Mesothelial cell of epicardium (in vitro differentiated cells): ENCODE data around the gene ADAM12. TPM values are rescaled to one million over a fixed set of nuclear protein-coding genes. Genes with fewer than 3 reads are reported as not detected.

Experiments
- DNase-seq, 2 experiments: peaks; one replicate each; pipeline ENCODE4 v3.0.0; 2021; ENCODE audit warnings: low spot score in 2 of 2; ENCODE audit not compliant: unreplicated experiment in 2 of 2
- H3K27ac Mint-ChIP-seq: 2 replicates; pipeline ENCODE4 v1.8.0; 2021; ENCODE audit warnings: mixed read lengths
- H3K27me3 Mint-ChIP-seq: 2 replicates; pipeline ENCODE4 v1.8.0; 2021; ENCODE audit warnings: low read depth, mixed read lengths
- H3K36me3 Mint-ChIP-seq: 2 replicates; pipeline ENCODE4 v1.8.0; 2021; ENCODE audit warnings: mixed read lengths
- H3K4me1 Mint-ChIP-seq: 2 replicates; pipeline ENCODE4 v1.8.0; 2021; ENCODE audit warnings: mixed read lengths
- H3K4me3 Mint-ChIP-seq: 2 replicates; pipeline ENCODE4 v1.8.0; 2021; ENCODE audit warnings: mild to moderate bottlenecking, moderate library complexity, mixed read lengths
- H3K9me3 Mint-ChIP-seq: 2 replicates; pipeline ENCODE4 v1.8.0; 2021; ENCODE audit warnings: mixed read lengths
- CTCF ChIP-seq: fragments of 200-600 bp; sonication (generic); IDR thresholded peaks from one replicate; pipeline ENCODE4 v1.5.0; 2021; ENCODE audit warnings: antibody characterized with exemption; ENCODE audit not compliant: unreplicated experiment
- total RNA-seq: library from RNA; stranded (reverse); gene quantifications from 3 replicates; pipeline ENCODE4 v1.2.1, GENCODE V29; 2021

ADAM12 gene
- total RNA-seq, 1 donor from 2014 or later, result 13.3 TPM

GRCh38 chr10:126263006-126263676 lies 125.1 kb downstream of the ADAM12 start:
- Mint-ChIP-seq H3K27me3 (no peaks in the 10 kb centered on the region), H3K4me1 (peaks cover 4% of the 10 kb centered on the region), H3K4me3 (no peak overlapping the region), H3K9me3 (peaks cover 18% of the 10 kb centered on the region), H3K36me3 (peaks cover 4% of the 10 kb centered on the region), H3K27ac (no peak overlapping the region)
- TF ChIP-seq CTCF, result no peak
- no peak for DNase-seq

DNA sequence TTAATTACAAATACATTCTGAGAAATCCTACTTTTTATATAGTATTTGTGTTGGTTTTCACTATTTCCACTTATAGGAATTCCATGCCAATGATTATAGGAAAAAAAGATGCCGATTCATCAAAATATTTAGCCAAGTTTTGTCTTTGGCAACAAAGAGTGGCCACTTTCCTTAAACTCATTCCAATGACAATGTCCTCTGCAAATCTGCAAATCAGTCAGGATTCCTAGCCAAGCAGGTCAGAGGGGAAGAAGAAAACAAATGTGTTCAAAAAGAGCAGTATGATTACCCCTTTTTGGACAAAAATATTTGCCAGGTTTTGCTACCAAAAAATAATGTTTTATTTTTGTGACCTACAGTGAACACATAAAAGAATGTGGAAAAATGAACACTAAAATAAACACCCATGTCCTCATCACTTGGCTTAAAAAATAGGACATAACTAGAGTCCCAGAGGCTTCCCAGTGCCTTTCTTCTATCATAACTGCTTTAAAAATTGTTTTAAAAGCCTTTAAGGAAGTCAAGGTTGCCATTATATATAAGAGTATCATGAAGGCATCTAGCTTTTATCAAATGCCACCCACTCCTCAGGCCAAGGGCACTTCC lies 125.9 kb downstream of the ADAM12 start:
- H3K4me1 Mint-ChIP-seq, result peaks cover 4% of the 10 kb centered on the region
- no peak overlapping the region for H3K27ac Mint-ChIP-seq
- no peaks in the 10 kb centered on the region for H3K27me3 Mint-ChIP-seq
- no peak for DNase-seq
- peaks cover 4% of the 10 kb centered on the region for H3K36me3 Mint-ChIP-seq
- no peak overlapping the region for H3K4me3 Mint-ChIP-seq
- no peak for TF ChIP-seq CTCF
- peaks cover 18% of the 10 kb centered on the region for H3K9me3 Mint-ChIP-seq

GRCh38 chr10:126259760-126260479 lies 128.4 kb downstream of the ADAM12 start:
- H3K4me3 Mint-ChIP-seq, result no peak overlapping the region
- H3K9me3 Mint-ChIP-seq, result no peaks in the 10 kb centered on the region
- H3K27ac Mint-ChIP-seq, result no peak overlapping the region
- no peaks in the 10 kb centered on the region for H3K36me3 Mint-ChIP-seq
- no peak for DNase-seq
- TF ChIP-seq CTCF, result no peak
- peaks cover 4% of the 10 kb centered on the region for H3K4me1 Mint-ChIP-seq
- H3K27me3 Mint-ChIP-seq, result peaks cover 6% of the 10 kb centered on the region

- peaks cover 9% of the 10 kb centered on the region for H3K27me3 Mint-ChIP-seq
- no peak overlapping the region for H3K4me3 Mint-ChIP-seq
- H3K27ac Mint-ChIP-seq, result no peak overlapping the region
- no peak for TF ChIP-seq CTCF
- DNase-seq, result no peak
- peaks cover 9% of the 10 kb centered on the region for H3K9me3 Mint-ChIP-seq
- H3K36me3 Mint-ChIP-seq, result no peaks in the 10 kb centered on the region
- peaks cover 14% of the 10 kb centered on the region for H3K4me1 Mint-ChIP-seq
These were observed 131.4 kb downstream of the ADAM12 start for GRCh38 chr10:126256864-126257263.

- Mint-ChIP-seq H3K27ac (no peak overlapping the region), H3K27me3 (peaks cover 9% of the 10 kb centered on the region), H3K9me3 (peaks cover 18% of the 10 kb centered on the region), H3K4me1 (peaks cover 14% of the 10 kb centered on the region), H3K36me3 (no peaks in the 10 kb centered on the region), H3K4me3 (no peak overlapping the region)
- DNase-seq, result no peak
- TF ChIP-seq CTCF, result no peak
These were observed 133.0 kb downstream of the ADAM12 start for GRCh38 chr10:126255313-126255712.
